ENCODE measurements around the gene G2E3. TPM values are rescaled to one million over a fixed set of nuclear protein-coding genes. Genes with fewer than 3 reads are reported as not detected.

The G2E3 gene
- total RNA-seq, 4 donors from 2014 or later = 9.5 to 17.5 (median 10.7) TPM

DNA sequence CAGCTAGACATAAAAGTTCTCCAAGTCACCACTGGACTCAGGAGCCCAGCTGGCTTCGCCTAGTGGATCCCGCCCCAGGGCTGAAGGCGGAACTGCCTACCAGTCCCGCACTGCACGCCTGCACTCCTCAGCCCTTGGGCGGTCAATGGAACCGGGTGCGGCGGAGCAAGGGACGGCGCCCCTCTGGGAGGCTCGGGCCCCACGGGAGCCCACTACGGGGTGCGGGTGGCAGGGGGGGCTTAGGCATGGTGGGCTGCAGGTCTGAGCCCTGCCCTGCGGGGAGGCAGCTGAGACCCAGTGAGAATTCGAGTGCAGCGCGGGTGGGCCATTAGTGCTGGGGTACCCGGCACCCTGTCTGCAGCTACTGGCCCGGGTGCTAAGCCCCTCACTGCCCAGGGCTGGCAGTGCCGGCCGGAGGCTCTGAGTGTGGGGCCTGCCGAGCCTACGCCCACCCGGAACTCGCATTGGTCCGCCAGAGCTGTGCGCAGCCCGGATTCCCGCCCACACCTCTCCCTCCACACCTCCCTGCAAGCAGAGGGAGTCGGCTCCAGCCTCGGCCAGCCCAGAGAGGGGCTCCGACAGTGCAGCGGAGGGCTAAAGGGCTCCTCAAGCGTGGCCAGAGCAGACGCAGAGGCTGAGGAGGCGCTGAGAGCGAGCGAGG, 11.4 kb upstream of the G2E3 start:
- no peak for DNase-seq

DNA sequence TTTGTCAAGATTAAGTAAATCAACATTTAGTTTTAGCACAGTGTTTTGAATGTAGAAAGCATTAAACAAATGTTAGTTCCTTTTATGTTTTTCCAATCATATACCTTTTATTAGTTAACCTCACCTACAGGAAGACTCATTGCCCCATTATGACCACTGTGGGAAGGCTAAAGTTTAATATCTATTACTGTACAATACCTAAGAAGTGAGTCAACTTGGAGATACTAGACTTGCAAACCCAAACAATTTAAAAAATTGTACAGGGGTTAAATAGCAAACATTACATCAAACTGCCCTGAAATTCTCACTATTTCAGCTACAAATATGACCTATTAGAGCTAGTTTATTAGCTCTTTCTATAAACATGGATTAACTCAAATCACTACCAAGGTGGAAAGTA, 8.6 kb upstream of the G2E3 start:
- H3K9me3 ChIP-seq = no peaks in the 10 kb centered on the region
- H3K27me3 ChIP-seq = no peaks in the 10 kb centered on the region
- DNase-seq = no peak
- intact Hi-C loops (cut with DNase I) = no loop called here
- H3K27ac ChIP-seq = no peak overlapping the region
- no peaks in the 10 kb centered on the region for H3K4me1 ChIP-seq
- no peaks in the 10 kb centered on the region for H3K36me3 ChIP-seq
- H3K4me3 ChIP-seq (replicated peaks in 1 of 3) = no peak overlapping the region
- TF ChIP-seq, protein P1, sequence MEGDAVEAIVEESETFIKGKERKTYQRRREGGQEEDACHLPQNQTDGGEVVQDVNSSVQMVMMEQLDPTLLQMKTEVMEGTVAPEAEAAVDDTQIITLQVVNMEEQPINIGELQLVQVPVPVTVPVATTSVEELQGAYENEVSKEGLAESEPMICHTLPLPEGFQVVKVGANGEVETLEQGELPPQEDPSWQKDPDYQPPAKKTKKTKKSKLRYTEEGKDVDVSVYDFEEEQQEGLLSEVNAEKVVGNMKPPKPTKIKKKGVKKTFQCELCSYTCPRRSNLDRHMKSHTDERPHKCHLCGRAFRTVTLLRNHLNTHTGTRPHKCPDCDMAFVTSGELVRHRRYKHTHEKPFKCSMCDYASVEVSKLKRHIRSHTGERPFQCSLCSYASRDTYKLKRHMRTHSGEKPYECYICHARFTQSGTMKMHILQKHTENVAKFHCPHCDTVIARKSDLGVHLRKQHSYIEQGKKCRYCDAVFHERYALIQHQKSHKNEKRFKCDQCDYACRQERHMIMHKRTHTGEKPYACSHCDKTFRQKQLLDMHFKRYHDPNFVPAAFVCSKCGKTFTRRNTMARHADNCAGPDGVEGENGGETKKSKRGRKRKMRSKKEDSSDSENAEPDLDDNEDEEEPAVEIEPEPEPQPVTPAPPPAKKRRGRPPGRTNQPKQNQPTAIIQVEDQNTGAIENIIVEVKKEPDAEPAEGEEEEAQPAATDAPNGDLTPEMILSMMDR (IDR thresholded peaks at IDR 0.05) = no peak
- no peak for TF ChIP-seq POLR2A (IDR thresholded peaks at IDR 0.05)

More for the DNA sequence above, 11.4 kb upstream of the G2E3 start:
- Histone ChIP-seq H3K27me3 (no peaks in the 10 kb centered on the region), H3K36me3 (no peaks in the 10 kb centered on the region), H3K4me3 (replicated peaks in 1 of 3) (no peak overlapping the region), H3K9me3 (no peaks in the 10 kb centered on the region), H3K27ac (no peak overlapping the region), H3K4me1 (no peaks in the 10 kb centered on the region)
- TF ChIP-seq POLR2A (IDR thresholded peaks at IDR 0.05) = no peak
- TF ChIP-seq, protein P1 (IDR thresholded peaks at IDR 0.05) = no peak
- 92 to 95% methylated on average over 23 to 25 of the region's 40 CpGs for WGBS, 2 donors
- intact Hi-C loops (cut with DNase I) = no loop called here

DNA sequence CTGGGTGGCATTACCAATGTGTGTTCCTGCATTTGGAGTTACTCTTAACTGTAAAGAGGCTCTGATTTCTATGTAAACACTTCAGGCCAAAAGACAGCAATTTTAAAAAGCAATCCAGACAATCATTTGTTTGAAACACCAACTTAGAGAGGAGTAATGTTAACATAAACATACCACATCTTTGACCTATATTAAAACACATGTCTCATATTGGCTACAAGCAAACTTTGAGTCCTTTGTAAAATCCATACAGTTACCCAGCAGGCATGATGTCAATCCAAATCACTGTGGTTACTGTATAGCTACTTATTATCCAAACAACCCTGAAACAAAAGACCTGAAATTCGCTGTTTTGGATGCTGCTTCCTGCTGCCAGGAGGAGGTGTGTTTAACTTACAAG, 7.5 kb upstream of the G2E3 start:
- Histone ChIP-seq H3K27me3 (no peaks in the 10 kb centered on the region), H3K27ac (no peak overlapping the region), H3K36me3 (no peaks in the 10 kb centered on the region), H3K4me3 (replicated peaks in 1 of 3) (no peak overlapping the region), H3K9me3 (no peaks in the 10 kb centered on the region), H3K4me1 (no peaks in the 10 kb centered on the region)
- intact Hi-C loops (cut with DNase I) = no loop called here
- TF ChIP-seq POLR2A (IDR thresholded peaks at IDR 0.05) = no peak
- TF ChIP-seq, protein P1 (IDR thresholded peaks at IDR 0.05) = no peak
- 49 to 55% methylated on average over 1 of the region's 1 CpG for WGBS, 2 donors
- DNase-seq = no peak

DNA sequence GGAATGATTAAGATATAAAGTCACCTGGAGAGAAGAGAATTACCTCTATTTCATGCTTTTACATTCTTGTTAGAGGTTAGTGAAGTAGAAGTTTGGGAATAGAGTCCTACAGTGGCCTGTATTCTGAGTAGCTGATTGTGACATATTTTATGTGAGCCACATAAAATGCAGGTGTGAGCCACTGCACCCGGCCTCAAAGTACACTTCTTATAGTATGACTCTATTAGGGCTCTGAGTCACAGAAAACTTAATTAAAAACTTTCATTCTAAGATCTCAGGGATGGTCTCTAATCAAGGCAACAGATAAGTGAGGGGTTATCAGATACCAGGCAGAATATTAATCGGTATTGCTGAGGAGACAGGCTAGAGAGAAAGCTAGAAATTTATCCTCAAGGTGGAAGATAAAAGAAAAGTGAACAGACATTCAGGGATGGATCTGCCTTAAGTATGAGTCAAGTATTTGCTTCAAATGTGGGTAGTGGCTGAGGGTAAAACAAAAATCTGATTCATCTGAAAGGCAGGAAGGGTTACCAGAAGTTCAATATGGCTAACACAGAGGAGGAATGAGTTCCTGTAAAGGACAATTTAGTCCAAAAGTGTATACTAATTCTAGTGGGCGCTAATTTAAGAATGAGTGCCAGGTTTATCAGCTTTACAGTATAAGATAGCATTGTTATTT, 5.5 kb upstream of the G2E3 start:
- no peak for TF ChIP-seq POLR2A (IDR thresholded peaks at IDR 0.05)
- TF ChIP-seq, protein P1 (IDR thresholded peaks at IDR 0.05) = no peak
- intact Hi-C loops (cut with DNase I) = no loop called here
- Histone ChIP-seq H3K4me1 (peaks cover 0 to 3% of the 10 kb centered on the region in 2 donors), H3K9me3 (no peaks in the 10 kb centered on the region), H3K4me3 (replicated peaks in 1 of 3) (no peak overlapping the region), H3K36me3 (no peaks in the 10 kb centered on the region), H3K27me3 (no peaks in the 10 kb centered on the region), H3K27ac (no peak overlapping the region)
- 88 to 94% methylated on average over 3 of the region's 3 CpGs for WGBS, 2 donors
- no peak for DNase-seq

DNA sequence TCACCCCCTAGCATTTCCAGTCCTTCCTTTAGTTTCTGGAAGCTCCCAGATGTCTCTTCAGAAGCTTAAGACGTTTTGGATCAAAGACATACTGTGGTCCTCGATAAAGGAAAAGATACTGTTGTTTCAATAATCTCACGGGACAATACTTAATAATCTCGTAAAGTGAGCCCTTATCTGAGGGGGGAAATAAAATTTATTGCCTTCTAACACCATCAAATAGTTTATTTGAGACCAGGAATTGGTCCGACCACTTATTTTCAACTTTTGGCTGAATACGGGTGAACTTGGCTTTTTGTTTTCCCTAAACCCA, 640 bp upstream of the G2E3 start:
- no peaks in the 10 kb centered on the region for H3K9me3 ChIP-seq
- WGBS, 2 donors = 30 to 33% methylated on average over 6 of the region's 6 CpGs
- peaks cover 3 to 9% of the 10 kb centered on the region in 2 donors for H3K4me1 ChIP-seq
- peak overlapping the region; percentile 59 to 92 (median 82) for H3K4me3 ChIP-seq (replicated peaks in 1 of 3)
- H3K27me3 ChIP-seq = no peaks in the 10 kb centered on the region
- TF ChIP-seq, protein P1 (IDR thresholded peaks at IDR 0.05) = no peak
- no peak for TF ChIP-seq POLR2A (IDR thresholded peaks at IDR 0.05)
- DNase-seq = no peak
- peak overlapping the region; percentile 7 to 62 (median 57) for H3K27ac ChIP-seq
- intact Hi-C loops (cut with DNase I) = no loop called here
- H3K36me3 ChIP-seq = no peaks in the 10 kb centered on the region
